Measurements from ENCODE around the gene UNC45B.
A peak's percentile ranks its signal among the peaks of the same experiment; 100 is the strongest.
"Not testable (repeated sequence)": the region's sequence is repeated elsewhere in the genome, so short reads cannot be mapped to it uniquely, and the experiment has no call there.

UNC45B gene

GRCh38 chr17:35172321-35172720 is 24.7 kb downstream of the UNC45B start:
- not testable (repeated sequence) for DNase-seq (ENCODE audit: low spot score)

- DNase-seq (ENCODE audit: low spot score), result no peak
Measured at GRCh38 chr17:35174835-35175334, 27.3 kb downstream of the UNC45B start.

GRCh38 chr17:35175638-35176415 is 28.2 kb downstream of the UNC45B start:
- DNase-seq (ENCODE audit: low spot score), result no peak

- no peak for DNase-seq (ENCODE audit: low spot score)
Measured at GRCh38 chr17:35176897-35177296, 29.3 kb downstream of the UNC45B start.

GRCh38 chr17:35179379-35179778 is 31.8 kb downstream of the UNC45B start:
- not testable (repeated sequence) for DNase-seq (ENCODE audit: low spot score)

- no peak for DNase-seq (ENCODE audit: low spot score)
Measured at GRCh38 chr17:35183332-35183731, 35.7 kb downstream of the UNC45B start.

GRCh38 chr17:35184274-35184673 is 36.7 kb downstream of the UNC45B start:
- no peak for DNase-seq (ENCODE audit: low spot score)

GRCh38 chr17:35185849-35186248 is 38.2 kb downstream of the UNC45B start:
- DNase-seq (ENCODE audit: low spot score), result no peak

GRCh38 chr17:35187481-35187880 is 39.9 kb downstream of the UNC45B start:
- no peak for DNase-seq (ENCODE audit: low spot score)

GRCh38 chr17:35188111-35188510 is 40.5 kb downstream of the UNC45B start:
- DNase-seq (ENCODE audit: low spot score), result no peak

- DNase-seq (ENCODE audit: low spot score), result no peak
Measured at GRCh38 chr17:35189291-35189690, 41.7 kb downstream of the UNC45B start.

- no peak for DNase-seq (ENCODE audit: low spot score)
Measured at GRCh38 chr17:35191001-35191695, 43.5 kb downstream of the UNC45B start.

- DNase-seq (ENCODE audit: low spot score), result no peak
Measured at GRCh38 chr17:35192708-35193107, 45.1 kb downstream of the UNC45B start.

- DNase-seq (ENCODE audit: low spot score), result not testable (repeated sequence)
Measured at GRCh38 chr17:35194001-35194400, 46.4 kb downstream of the UNC45B start, which contains the start of gene SLC35G3. Gene SLC35G3, minus strand, starts transcription at chr17:35194393. Its CDS starts 86 bp downstream, at chr17:35194307.

GRCh38 chr17:35195062-35195461 is 47.4 kb downstream of the UNC45B start:
- not testable (repeated sequence) for DNase-seq (ENCODE audit: low spot score)

- not testable (repeated sequence) for DNase-seq (ENCODE audit: low spot score)
Measured at GRCh38 chr17:35202582-35202981, 55.0 kb downstream of the UNC45B start.

- peak; percentile 53 for DNase-seq (ENCODE audit: low spot score)
Measured at GRCh38 chr17:35210741-35211140, 63.1 kb downstream of the UNC45B start.

- DNase-seq (ENCODE audit: low spot score), result peak; percentile 44
Measured at GRCh38 chr17:35212668-35213067, 65.1 kb downstream of the UNC45B start.

GRCh38 chr17:35213412-35213940 is 65.9 kb downstream of the UNC45B start:
- no peak for DNase-seq (ENCODE audit: low spot score)

- peak; percentile 89 for DNase-seq (ENCODE audit: low spot score)
Measured at GRCh38 chr17:35214192-35214591, 66.6 kb downstream of the UNC45B start.

- peak; percentile 77 for DNase-seq (ENCODE audit: low spot score)
Measured at GRCh38 chr17:35214631-35215273, 67.1 kb downstream of the UNC45B start.

- no peak for DNase-seq (ENCODE audit: low spot score)
Measured at GRCh38 chr17:35217107-35217506, 69.5 kb downstream of the UNC45B start.
